ENCODE data around the gene ECHDC1. TPM values are rescaled to one million over a fixed set of nuclear protein-coding genes. Genes with fewer than 3 reads are reported as not detected.

ECHDC1 gene
- total RNA-seq, 1 experiment from 2014 or later = 47.2 TPM

- Histone ChIP-seq H3K36me3 (ENCODE audit: control insufficient read depth in 1 of 2, insufficient read depth in 2 of 2, low read length in 2 of 2) (peaks cover 0 to 11% of the 10 kb centered on the region in 2 experiments; a peak in 3 of 4 replicates), H3K4me3 (replicated peaks in 1 of 2; ENCODE audit: low read depth in 1 of 2, low read length in 2 of 2) (no peak overlapping the region), H3K4me2 (ENCODE audit: low read length) (no peak overlapping the region), H3K9me2 (ENCODE audit: insufficient read depth) (no peaks in the 10 kb centered on the region), H3K9ac (ENCODE audit: low read length) (no peak overlapping the region), H4K20me1 (ENCODE audit: insufficient read depth) (no peaks in the 10 kb centered on the region), H3K27ac (ENCODE audit: low read depth, low read length) (no peak overlapping the region), H2AFZ (ENCODE audit: low read depth, low read length, poor library complexity, severe bottlenecking) (no peak overlapping the region), H3K9me3 (ENCODE audit: control insufficient read depth in 1 of 2, insufficient read depth in 1 of 2, low read depth in 1 of 2, low read length in 2 of 2) (no peaks in the 10 kb centered on the region), H3K79me2 (ENCODE audit: insufficient read depth, low read length) (no peaks in the 10 kb centered on the region), H3K4me1 (ENCODE audit: control insufficient read depth in 1 of 2, insufficient read depth in 2 of 2, low read length in 2 of 2) (no peaks in the 10 kb centered on the region), H3K27me3 (ENCODE audit: insufficient read depth, low read length) (no peaks in the 10 kb centered on the region)
- POLR2A ChIA-PET = no interaction called here
- RAD21 ChIA-PET (ENCODE audit: low non-redundant PET in 1 of 2, low total read pairs in 2 of 2, uncharacterized antibody in 2 of 2, unreplicated experiment in 2 of 2) = no interaction called here
- no TSS peak for BruUV-seq (replicated peaks)
- ATAC-seq = no peak
- DNase-seq (ENCODE audit: low read depth, low spot score) = no peak
- TF ChIP-seq JUND (IDR thresholded peaks at IDR 0.05) (no peak), TCF7L2 (IDR thresholded peaks at IDR 0.05; ENCODE audit: borderline replicate concordance, extremely low read depth, insufficient read depth, insufficient read length) (no peak), FOSL1 (IDR thresholded peaks at IDR 0.05; ENCODE audit: low read depth) (no peak), ZNF274 (IDR thresholded peaks at IDR 0.05; ENCODE audit: low read depth, low read length) (no peak), EGR1 (IDR thresholded peaks at IDR 0.05; ENCODE audit: low read depth) (no peak), EZH2phosphoT487 (IDR thresholded peaks at IDR 0.05; ENCODE audit: borderline replicate concordance) (no peak), EZH2 (IDR thresholded peaks at IDR 0.05) (no peak), RAD21 (IDR thresholded peaks at IDR 0.05; ENCODE audit: low read depth) (no peak), CTCF (IDR thresholded peaks at IDR 0.05 in 2 of 3, conservative IDR thresholded peaks at IDR 0.05 in 1 of 3; ENCODE audit: borderline replicate concordance in 1 of 3, insufficient read depth in 1 of 3, low read depth in 2 of 3, low read length in 2 of 3) (no peak), ZBTB33 (IDR thresholded peaks at IDR 0.05; ENCODE audit: extremely low read depth, insufficient replicate concordance, low read length) (no peak), POLR2A (IDR thresholded peaks at IDR 0.05; ENCODE audit: borderline replicate concordance, extremely low read depth, insufficient read depth, insufficient read length) (no peak), POLR2AphosphoS5 (IDR thresholded peaks at IDR 0.05; ENCODE audit: low read depth, low read length) (no peak), SRF (IDR thresholded peaks at IDR 0.05; ENCODE audit: low read depth) (no peak), ELF1 (IDR thresholded peaks at IDR 0.05; ENCODE audit: borderline replicate concordance, low read depth) (no peak), REST (IDR thresholded peaks at IDR 0.05; ENCODE audit: low read depth) (no peak), YY1 (IDR thresholded peaks at IDR 0.05; ENCODE audit: extremely low read depth, insufficient replicate concordance, low read depth, low read length) (no peak)
- intact Hi-C loops (cut with micrococcal nuclease) = no loop called here
- CTCF ChIA-PET = no interaction called here
Observed at GRCh38 chr6:127288705-127289104, 54.7 kb downstream of the ECHDC1 start.

Measured in HCT116 (cell line).